B cell (primary cell): ENCODE results near the gene ATG7. TPM values are rescaled to one million over a fixed set of nuclear protein-coding genes. Genes with fewer than 3 reads are reported as not detected.

Source experiments
- ATAC-seq: fragments of 200-7000 bp; cut with Tn5 transposase; one replicate; pipeline ENCODE4 v1.10.0; 2021; ENCODE audit warnings: low read depth, mild to moderate bottlenecking, moderate number of reproducible peaks, moderate library complexity
- CTCF ChIA-PET: fragments of 350-600 bp; sonication (Branson Sonifier 250); formaldehyde crosslinking; loops from one replicate; lab custom pipeline; 2021; ENCODE audit warnings: antibody characterized with exemption, inconsistent platforms; lab: Charles Lee
- POLR2A ChIA-PET: fragments of 350-600 bp; sonication (Branson Sonifier 250); formaldehyde crosslinking; loops from one replicate; lab custom pipeline; 2021; ENCODE audit warnings: antibody characterized with exemption; lab: Charles Lee
- DNase-seq: peaks from one replicate; pipeline ENCODE4 v3.0.0; 2013
- H2AFZ ChIP-seq: 2 replicates; pipeline ENCODE4 v1.6.1; 2012; ENCODE audit warnings: mild to moderate bottlenecking, low read depth, low read length; ENCODE audit not compliant: insufficient read depth, poor library complexity, severe bottlenecking
- H3K27ac ChIP-seq, 2 donors: 1 replicate in 1 of 2; 2 replicates in 1 of 2; pipeline ENCODE4 v1.5.1; 2012 to 2013; ENCODE audit warnings: low read length in 2 of 2, mild to moderate bottlenecking in 2 of 2, moderate library complexity in 1 of 2
- H3K27me3 ChIP-seq, 4 experiments: fragments of 200-600 bp in 1 of 4; sonication (generic) in 1 of 4; replicated peaks in 1 of 4; 1 replicate in 2 of 4; 2 replicates in 2 of 4; pipeline versions ENCODE4 v1.6.1 to v1.7.0; 2013 to 2016; ENCODE audit warnings: low read length in 3 of 4, mild to moderate bottlenecking in 2 of 4, mixed read lengths in 1 of 4, moderate library complexity in 1 of 4; ENCODE audit not compliant: insufficient read depth in 4 of 4, control insufficient read depth in 3 of 4; ENCODE audit errors: control extremely low read depth in 1 of 4
- H3K36me3 ChIP-seq, 2 experiments: replicated peaks in 1 of 2; 1 replicate in 1 of 2; 2 replicates in 1 of 2; pipeline versions ENCODE4 v1.6.1 to v1.7.1; 2013; ENCODE audit warnings: low read length in 1 of 2; ENCODE audit not compliant: insufficient read depth in 2 of 2, control insufficient read depth in 1 of 2; ENCODE audit errors: control extremely low read depth in 1 of 2, extremely low read depth in 1 of 2
- H3K4me1 ChIP-seq, 2 donors: fragments of 200-600 bp in 1 of 2; sonication (generic) in 1 of 2; 1 replicate in 1 of 2; 2 replicates in 1 of 2; pipeline versions ENCODE4 v1.5.1 to v1.6.1; 2013 to 2017; ENCODE audit warnings: low read length in 2 of 2; ENCODE audit not compliant: control insufficient read depth in 2 of 2, insufficient read depth in 2 of 2
- H3K4me2 ChIP-seq: replicated peaks from 2 replicates; pipeline ENCODE3; 2012; ENCODE audit warnings: mild to moderate bottlenecking, low read depth, low read length; ENCODE audit not compliant: poor library complexity, severe bottlenecking
- H3K4me3 ChIP-seq, 5 experiments: fragments of 200-600 bp in 1 of 5; sonication (generic) in 1 of 5; 1 replicate in 3 of 5; 2 replicates in 2 of 5; pipeline versions ENCODE4 v1.5.1 to v1.7.0; 2011 to 2016; ENCODE audit warnings: low read length in 4 of 5, mild to moderate bottlenecking in 4 of 5, low read depth in 2 of 5, control low read depth in 1 of 5, moderate library complexity in 1 of 5; ENCODE audit not compliant: insufficient read depth in 1 of 5; ENCODE audit errors: control extremely low read depth in 1 of 5, extremely low read depth in 1 of 5
- H3K79me2 ChIP-seq: fragments of 200-600 bp; sonication (generic); one replicate; pipeline ENCODE4 v1.6.0; 2016; ENCODE audit warnings: low read length; ENCODE audit not compliant: control insufficient read depth, insufficient read depth
- H3K9ac ChIP-seq: fragments of 200-600 bp; sonication (generic); 2 replicates; pipeline ENCODE4 v1.6.1; 2017; ENCODE audit warnings: mild to moderate bottlenecking, low read length, moderate library complexity
- H3K9me3 ChIP-seq, 3 donors: one replicate each; pipeline versions ENCODE4 v1.6.1 to v1.7.1; 2013; ENCODE audit warnings: low read length in 2 of 3; ENCODE audit not compliant: control insufficient read depth in 2 of 3, insufficient read depth in 1 of 3; ENCODE audit errors: control extremely low read depth in 1 of 3
- H4K20me1 ChIP-seq: 2 replicates; pipeline ENCODE4 v1.6.0; 2012; ENCODE audit warnings: mild to moderate bottlenecking, low read length; ENCODE audit not compliant: insufficient read depth, control insufficient read depth, poor library complexity, severe bottlenecking
- H3K27ac Mint-ChIP-seq: one replicate; pipeline ENCODE4 v1.8.0; 2021; ENCODE audit warnings: mixed read lengths
- H3K27me3 Mint-ChIP-seq: one replicate; pipeline ENCODE4 v1.8.0; 2021; ENCODE audit warnings: mixed read lengths
- H3K4me1 Mint-ChIP-seq: one replicate; pipeline ENCODE4 v1.8.0; 2021; ENCODE audit warnings: mixed read lengths
- H3K4me3 Mint-ChIP-seq: one replicate; pipeline ENCODE4 v1.8.0; 2021; ENCODE audit warnings: mixed read lengths
- H3K9me3 Mint-ChIP-seq: one replicate; pipeline ENCODE4 v1.8.0; 2022; ENCODE audit warnings: mixed read lengths; ENCODE audit not compliant: insufficient read depth
- EZH2 ChIP-seq: IDR thresholded peaks from 2 replicates; pipeline ENCODE4 v1.6.1; 2012; ENCODE audit warnings: borderline replicate concordance, low read depth, mild to moderate bottlenecking, moderate library complexity, low read length; ENCODE audit not compliant: insufficient read depth, poor library complexity, severe bottlenecking
- WGBS: methylation state at CpG from one replicate; pipeline ENCODE4 v1.1.5; 2013; ENCODE audit warnings: missing lambda C conversion rate; ENCODE audit not compliant: insufficient coverage; 5-methylcytosine and 5-hydroxymethylcytosine counted together
- intact Hi-C: fragments of 100-400 bp; cut with micrococcal nuclease; formaldehyde crosslinking; loops from one replicate; pipeline ENCODE4 v1.10.0; 2022
- polyA plus RNA-seq: library from polyadenylated mRNA; depleted of rRNA; stranded (reverse); fragments of >200 nt; gene quantifications from 2 replicates; pipeline ENCODE4 v1.2.3, GENCODE V29; 2012
- total RNA-seq, 2 donors: library from RNA; stranded (reverse); fragments of 120-200 nt in 1 of 2; gene quantifications; 1 replicate in 1 of 2; 2 replicates in 1 of 2; pipeline versions ENCODE4 v1.2.3 to v1.2.4, GENCODE V29; 2013 to 2022
- TF ChIP-seq, protein P1 (sequence below): fragments of 200-600 bp; IDR thresholded peaks from one replicate; pipeline ENCODE4 v1.8.0; 2022; ENCODE audit warnings: antibody characterized with exemption, mild to moderate bottlenecking

Gene ATG7
- total and polyA plus RNA-seq, 2 donors (not counting 1 experiment from before 2014, with no cell fraction given) = 13.9 to 66.4 TPM

DNA sequence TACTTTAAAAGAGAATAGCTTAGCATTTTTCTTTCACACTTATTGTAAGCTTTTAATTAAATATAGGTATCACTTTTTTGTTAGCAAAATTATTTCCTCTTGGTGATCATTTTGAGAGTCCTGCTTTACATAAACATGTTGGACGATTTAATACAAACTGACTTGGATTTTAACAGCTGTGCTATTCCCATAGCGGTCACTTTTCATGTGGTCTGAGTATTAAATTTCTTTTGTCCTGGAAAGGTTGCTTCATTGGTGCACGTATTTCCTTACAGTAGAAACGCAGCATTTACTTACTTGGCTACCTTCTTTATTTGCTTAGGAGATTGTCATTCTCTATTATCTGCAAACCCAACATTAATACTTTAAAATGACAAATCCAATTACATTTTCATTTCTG is 109.4 kb downstream of the ATG7 start:
- Histone ChIP-seq H2AFZ (no peak overlapping the region), H4K20me1 (no peaks in the 10 kb centered on the region), H3K27me3 (no peaks in the 10 kb centered on the region), H3K4me2 (no peak overlapping the region), H3K9me3 (no peaks in the 10 kb centered on the region), H3K9ac (no peak overlapping the region), H3K79me2 (no peaks in the 10 kb centered on the region), H3K4me1 (no peaks in the 10 kb centered on the region), H3K27ac (no peak overlapping the region), H3K4me3 (no peak overlapping the region), H3K36me3 (peaks cover 3 to 25% of the 10 kb centered on the region in 2 experiments)
- DNase-seq (no peak), ATAC-seq (no peak)
- H3K4me1 Mint-ChIP-seq = no peaks in the 10 kb centered on the region
- intact Hi-C loops = no loop called here
- no peaks in the 10 kb centered on the region for H3K27me3 Mint-ChIP-seq
- CTCF ChIA-PET = interaction anchor here (0.6 to 4.4 kb wide), 8 partner anchors 8 to 454 kb away, joined by 3 to 85 read pairs (median 7); no protein-coding TSS in a partner anchor
- H3K9me3 Mint-ChIP-seq = no peaks in the 10 kb centered on the region
- TF ChIP-seq EZH2 = no peak
- TF ChIP-seq, protein P1, sequence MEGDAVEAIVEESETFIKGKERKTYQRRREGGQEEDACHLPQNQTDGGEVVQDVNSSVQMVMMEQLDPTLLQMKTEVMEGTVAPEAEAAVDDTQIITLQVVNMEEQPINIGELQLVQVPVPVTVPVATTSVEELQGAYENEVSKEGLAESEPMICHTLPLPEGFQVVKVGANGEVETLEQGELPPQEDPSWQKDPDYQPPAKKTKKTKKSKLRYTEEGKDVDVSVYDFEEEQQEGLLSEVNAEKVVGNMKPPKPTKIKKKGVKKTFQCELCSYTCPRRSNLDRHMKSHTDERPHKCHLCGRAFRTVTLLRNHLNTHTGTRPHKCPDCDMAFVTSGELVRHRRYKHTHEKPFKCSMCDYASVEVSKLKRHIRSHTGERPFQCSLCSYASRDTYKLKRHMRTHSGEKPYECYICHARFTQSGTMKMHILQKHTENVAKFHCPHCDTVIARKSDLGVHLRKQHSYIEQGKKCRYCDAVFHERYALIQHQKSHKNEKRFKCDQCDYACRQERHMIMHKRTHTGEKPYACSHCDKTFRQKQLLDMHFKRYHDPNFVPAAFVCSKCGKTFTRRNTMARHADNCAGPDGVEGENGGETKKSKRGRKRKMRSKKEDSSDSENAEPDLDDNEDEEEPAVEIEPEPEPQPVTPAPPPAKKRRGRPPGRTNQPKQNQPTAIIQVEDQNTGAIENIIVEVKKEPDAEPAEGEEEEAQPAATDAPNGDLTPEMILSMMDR = no peak
- WGBS = 80% methylated on average over 2 of the region's 4 CpGs
- H3K27ac Mint-ChIP-seq = no peak overlapping the region
- no peak overlapping the region for H3K4me3 Mint-ChIP-seq
- POLR2A ChIA-PET = no interaction called here

- Mint-ChIP-seq H3K9me3 (no peaks in the 10 kb centered on the region), H3K4me1 (no peaks in the 10 kb centered on the region), H3K27me3 (no peaks in the 10 kb centered on the region), H3K27ac (no peak overlapping the region), H3K4me3 (no peak overlapping the region)
- H3K79me2 ChIP-seq = no peaks in the 10 kb centered on the region
- H3K4me3 ChIP-seq = no peak overlapping the region
- no peak for TF ChIP-seq EZH2
- TF ChIP-seq, protein P1 = no peak
- ChIA-PET CTCF (interaction anchor here (1.0 to 1.8 kb wide), 2 partner anchors 275 to 453 kb away, joined by 3 to 10 read pairs; no protein-coding TSS in a partner anchor), POLR2A (no interaction called here)
- H3K36me3 ChIP-seq = peaks cover 3 to 26% of the 10 kb centered on the region in 2 experiments
- DNase-seq = no peak
- H3K27me3 ChIP-seq = no peaks in the 10 kb centered on the region
- H3K27ac ChIP-seq = no peak overlapping the region
- H3K4me2 ChIP-seq = no peak overlapping the region
- no peak overlapping the region for H2AFZ ChIP-seq
- H4K20me1 ChIP-seq = no peaks in the 10 kb centered on the region
- no peak overlapping the region for H3K9ac ChIP-seq
- no peaks in the 10 kb centered on the region for H3K4me1 ChIP-seq
- no peaks in the 10 kb centered on the region for H3K9me3 ChIP-seq
- no peak for ATAC-seq
- WGBS = no CpG with 5 or more reads among the region's 8 CpGs
- intact Hi-C loops = no loop called here
Observed at GRCh38 chr3:11382146-11382745, 110.0 kb downstream of the ATG7 start.
